Neural progenitor cell (in vitro differentiated cells): ENCODE measurements around the gene CHMP4B.

Source experiments
- EZH2 ChIP-seq: fragments of 200-600 bp; sonication (generic); IDR thresholded peaks from 2 replicates; pipeline ENCODE4 v1.6.1; 2017; ENCODE audit warnings: antibody characterized with exemption, mild to moderate bottlenecking, moderate library complexity
- EZH2phosphoT487 ChIP-seq: fragments of 200-600 bp; sonication (generic); IDR thresholded peaks from 2 replicates; pipeline ENCODE4 v1.6.1; 2017; ENCODE audit warnings: antibody characterized with exemption
- TF ChIP-seq, protein P1 (sequence below): fragments of 200-600 bp; sonication (generic); IDR thresholded peaks from 2 replicates; pipeline ENCODE4 v1.5.1; 2017; ENCODE audit warnings: antibody characterized with exemption, mild to moderate bottlenecking

DNA sequence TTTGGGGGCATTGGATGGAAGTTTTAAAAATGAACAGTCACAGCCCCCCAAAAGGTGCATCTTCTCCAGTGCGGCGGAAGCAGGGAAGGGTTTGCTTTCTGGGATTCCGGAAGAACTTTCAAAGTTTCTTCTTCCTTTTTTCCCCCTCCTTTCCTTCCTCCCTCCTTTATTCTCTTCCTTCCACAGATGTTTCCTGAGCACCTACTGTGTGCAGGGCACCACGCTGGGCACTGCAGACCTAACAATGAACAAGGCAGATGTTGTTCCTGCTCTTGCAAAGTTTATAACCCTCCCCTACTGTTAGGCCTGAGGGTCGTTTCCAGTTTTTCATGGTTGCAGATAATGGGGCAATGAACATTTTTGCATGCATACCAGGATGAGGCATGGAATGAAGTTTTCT is 58.1 kb downstream of the CHMP4B start:
- TF ChIP-seq, protein P1, sequence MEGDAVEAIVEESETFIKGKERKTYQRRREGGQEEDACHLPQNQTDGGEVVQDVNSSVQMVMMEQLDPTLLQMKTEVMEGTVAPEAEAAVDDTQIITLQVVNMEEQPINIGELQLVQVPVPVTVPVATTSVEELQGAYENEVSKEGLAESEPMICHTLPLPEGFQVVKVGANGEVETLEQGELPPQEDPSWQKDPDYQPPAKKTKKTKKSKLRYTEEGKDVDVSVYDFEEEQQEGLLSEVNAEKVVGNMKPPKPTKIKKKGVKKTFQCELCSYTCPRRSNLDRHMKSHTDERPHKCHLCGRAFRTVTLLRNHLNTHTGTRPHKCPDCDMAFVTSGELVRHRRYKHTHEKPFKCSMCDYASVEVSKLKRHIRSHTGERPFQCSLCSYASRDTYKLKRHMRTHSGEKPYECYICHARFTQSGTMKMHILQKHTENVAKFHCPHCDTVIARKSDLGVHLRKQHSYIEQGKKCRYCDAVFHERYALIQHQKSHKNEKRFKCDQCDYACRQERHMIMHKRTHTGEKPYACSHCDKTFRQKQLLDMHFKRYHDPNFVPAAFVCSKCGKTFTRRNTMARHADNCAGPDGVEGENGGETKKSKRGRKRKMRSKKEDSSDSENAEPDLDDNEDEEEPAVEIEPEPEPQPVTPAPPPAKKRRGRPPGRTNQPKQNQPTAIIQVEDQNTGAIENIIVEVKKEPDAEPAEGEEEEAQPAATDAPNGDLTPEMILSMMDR, result no peak
- TF ChIP-seq EZH2 (no peak), EZH2phosphoT487 (no peak)
